ENCODE results near the gene FAH. TPM values are rescaled to one million over a fixed set of nuclear protein-coding genes. Genes with fewer than 3 reads are reported as not detected.
A peak's percentile ranks its signal among the peaks of the same experiment; 100 is the strongest.

Gene FAH
- total RNA-seq, 4 donors from 2014 or later, result 7.9 to 26.0 (median 10.1) TPM

GRCh38 chr15:80156176-80156720 lies 3.4 kb downstream of the FAH start:
- no peaks in the 10 kb centered on the region for H3K27me3 ChIP-seq
- peaks cover 0 to 42% (median 9%) of the 10 kb centered on the region in 3 donors for H3K4me1 ChIP-seq
- TF ChIP-seq POLR2A (IDR thresholded peaks at IDR 0.05) (no peak), EP300 (IDR thresholded peaks at IDR 0.05) (no peak)
- no peak overlapping the region for H3K27ac ChIP-seq
- no peak for ATAC-seq
- H3K4me3 ChIP-seq, result no peak overlapping the region
- WGBS, 2 donors (ENCODE audit: low coverage in 1 of 2), result 89 to 91% methylated on average over 5 to 8 of the region's 8 CpGs
- H3K36me3 ChIP-seq, result peaks cover 0 to 37% of the 10 kb centered on the region in 2 donors
- H3K9me3 ChIP-seq, result no peaks in the 10 kb centered on the region

GRCh38 chr15:80157215-80157614 lies 4.4 kb downstream of the FAH start:
- peaks cover 0 to 39% (median 9%) of the 10 kb centered on the region in 3 donors for H3K4me1 ChIP-seq
- TF ChIP-seq POLR2A (IDR thresholded peaks at IDR 0.05), result no peak
- TF ChIP-seq CTCF (IDR thresholded peaks at IDR 0.05), result no peak
- TF ChIP-seq EP300 (IDR thresholded peaks at IDR 0.05), result no peak
- TF ChIP-seq POLR2AphosphoS5 (IDR thresholded peaks at IDR 0.05), result no peak
- H3K27me3 ChIP-seq, result no peaks in the 10 kb centered on the region
- no peak overlapping the region for H3K27ac ChIP-seq
- peaks cover 0 to 47% of the 10 kb centered on the region in 2 donors for H3K36me3 ChIP-seq
- no peak overlapping the region for H3K4me3 ChIP-seq
- no peaks in the 10 kb centered on the region for H3K9me3 ChIP-seq
- WGBS, 2 donors (ENCODE audit: low coverage in 1 of 2), result 81 to 92% methylated on average over 3 to 4 of the region's 5 CpGs
- no peak for ATAC-seq

DNA sequence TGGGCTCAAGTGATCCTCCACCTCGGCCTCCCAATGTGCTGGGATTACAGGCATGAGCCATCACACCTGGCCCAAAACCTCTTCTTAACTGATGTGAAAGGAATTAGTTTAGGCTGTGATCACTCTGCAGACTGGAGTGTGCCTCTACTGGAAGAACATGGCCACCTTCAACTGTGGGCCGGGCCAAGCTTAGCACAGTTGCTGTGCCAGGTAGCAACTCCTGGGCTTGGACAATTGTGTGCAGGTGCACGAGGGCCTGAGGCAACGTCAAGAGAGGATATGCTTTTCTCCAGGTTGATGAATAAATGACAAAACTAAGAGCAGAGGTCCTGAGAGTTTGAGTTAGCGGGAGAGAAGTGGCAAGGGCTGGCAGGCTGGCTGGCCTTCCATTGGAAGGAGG lies 6.5 kb downstream of the FAH start:
- no peak for ATAC-seq
- 88 to 100% methylated on average over 3 to 5 of the region's 5 CpGs for WGBS, 2 donors (ENCODE audit: low coverage in 1 of 2)
- Histone ChIP-seq H3K4me3 (no peak overlapping the region), H3K36me3 (peaks cover 0 to 67% of the 10 kb centered on the region in 2 donors), H3K27me3 (no peaks in the 10 kb centered on the region), H3K4me1 (peaks cover 0 to 23% (median 4%) of the 10 kb centered on the region in 3 donors), H3K27ac (no peak overlapping the region), H3K9me3 (no peaks in the 10 kb centered on the region)
- no peak for TF ChIP-seq CTCF (IDR thresholded peaks at IDR 0.05)
- no peak for TF ChIP-seq POLR2A (IDR thresholded peaks at IDR 0.05)
- TF ChIP-seq EP300 (IDR thresholded peaks at IDR 0.05), result no peak
- TF ChIP-seq POLR2AphosphoS5 (IDR thresholded peaks at IDR 0.05), result no peak

DNA sequence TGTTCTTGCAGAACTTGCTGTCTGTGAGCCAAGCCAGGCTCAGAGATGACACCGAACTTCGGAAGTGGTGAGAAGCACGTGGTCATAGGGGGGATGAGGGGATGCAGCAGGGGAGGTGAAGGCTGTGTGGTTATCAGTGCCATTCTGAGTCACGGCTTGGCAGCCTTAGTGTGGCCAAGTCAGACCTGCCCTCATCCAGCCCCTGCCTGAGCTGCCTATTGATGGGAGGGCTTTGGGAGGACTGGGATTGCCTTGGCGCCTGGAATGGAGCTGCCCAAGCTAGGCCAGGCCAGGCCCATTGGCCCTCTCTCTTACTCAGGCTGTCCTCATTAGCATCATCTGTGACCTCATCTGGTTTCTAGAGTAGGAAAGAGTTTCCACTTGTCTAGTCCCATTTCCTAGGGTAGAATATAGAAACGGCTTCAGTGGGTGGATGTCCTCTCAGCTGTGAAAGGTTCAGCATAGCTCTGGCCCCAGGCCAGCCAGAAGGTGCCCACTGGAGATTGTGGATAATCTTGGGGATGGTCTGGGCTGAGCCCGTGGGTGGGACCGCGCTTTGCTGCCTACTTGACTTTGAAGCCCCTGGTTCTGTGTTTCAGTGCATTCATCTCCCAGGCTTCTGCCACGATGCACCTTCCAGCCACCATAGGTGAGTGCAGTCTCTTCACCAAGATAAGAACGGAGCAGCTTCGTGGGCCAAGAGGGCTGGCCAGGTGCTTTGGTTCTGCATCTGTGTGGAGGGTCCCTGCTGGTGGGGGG lies 7.2 kb downstream of the FAH start:
- Histone ChIP-seq H3K4me1 (peaks cover 0 to 16% (median 4%) of the 10 kb centered on the region in 3 donors), H3K9me3 (no peaks in the 10 kb centered on the region), H3K4me3 (no peak overlapping the region), H3K27me3 (no peaks in the 10 kb centered on the region), H3K27ac (peak overlapping the region in 1 of 4 donors; percentile 1), H3K36me3 (peaks cover 0 to 72% of the 10 kb centered on the region in 2 donors)
- 80 to 97% methylated on average over 1 to 5 of the region's 12 CpGs for WGBS, 2 donors (ENCODE audit: low coverage in 1 of 2)
- TF ChIP-seq POLR2A (IDR thresholded peaks at IDR 0.05) (no peak), CTCF (IDR thresholded peaks at IDR 0.05) (no peak), POLR2AphosphoS5 (IDR thresholded peaks at IDR 0.05) (no peak), EP300 (IDR thresholded peaks at IDR 0.05) (no peak)
- ATAC-seq, result no peak

DNA sequence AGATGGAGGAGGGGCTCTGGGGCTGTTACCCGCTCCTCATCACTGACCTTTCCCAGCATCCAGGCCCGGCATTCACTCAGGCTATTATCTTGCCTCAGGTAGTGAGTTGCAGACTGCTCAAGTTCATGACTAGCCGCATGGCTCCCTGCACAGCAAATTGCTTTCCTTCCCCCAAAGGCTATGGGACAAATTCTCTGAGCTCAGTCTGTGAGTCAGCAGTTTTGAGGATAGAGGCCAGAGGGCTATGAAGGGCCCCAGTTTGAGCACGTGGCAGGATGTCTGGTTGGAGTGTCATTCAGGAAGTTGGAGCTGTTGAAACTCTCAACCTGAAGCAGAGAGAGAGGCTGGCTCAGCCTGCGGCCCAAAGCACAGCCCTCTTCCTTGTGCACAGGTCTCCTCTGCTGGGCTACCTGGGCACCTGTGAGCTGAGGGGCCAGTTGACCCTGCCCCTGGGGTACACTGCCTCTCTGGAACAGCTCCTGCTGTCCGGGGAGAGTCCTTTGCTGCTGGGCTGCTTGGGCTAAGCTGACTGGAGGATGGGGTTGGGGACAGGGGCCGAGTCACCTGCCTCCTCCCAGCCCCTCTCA lies 7.9 kb downstream of the FAH start:
- peaks cover 0 to 16% (median 4%) of the 10 kb centered on the region in 3 donors for H3K4me1 ChIP-seq
- WGBS, 2 donors (ENCODE audit: low coverage in 1 of 2), result 90 to 93% methylated on average over 1 to 3 of the region's 7 CpGs
- H3K36me3 ChIP-seq, result peaks cover 0 to 72% of the 10 kb centered on the region in 2 donors
- no peaks in the 10 kb centered on the region for H3K27me3 ChIP-seq
- peak overlapping the region in 1 of 4 donors; percentile 36 for H3K27ac ChIP-seq
- no peaks in the 10 kb centered on the region for H3K9me3 ChIP-seq
- ATAC-seq, result peak; percentile 68
- TF ChIP-seq CTCF (IDR thresholded peaks at IDR 0.05) (no peak), POLR2AphosphoS5 (IDR thresholded peaks at IDR 0.05) (no peak), EP300 (IDR thresholded peaks at IDR 0.05) (no peak), POLR2A (IDR thresholded peaks at IDR 0.05) (no peak)
- H3K4me3 ChIP-seq, result no peak overlapping the region
